ENCODE measurements around the gene ZNF346. TPM values are rescaled to one million over a fixed set of nuclear protein-coding genes. Genes with fewer than 3 reads are reported as not detected.
"Not testable (repeated sequence)": the region's sequence is repeated elsewhere in the genome, so short reads cannot be mapped to it uniquely, and the experiment has no call there.

ZNF346 gene
- 20.2 and 31.0 TPM in 2 replicates for total RNA-seq (ENCODE audit: low replicate concordance)
- long read RNA-seq, transcript ZNF346-201 (7 exons, 2,314 nt), result major isoform, 23 of 38 reads
- long read RNA-seq, partial matches to known transcripts, result 1 of 38 reads
- long read RNA-seq, other reads (novel, unspliced or antisense), result 13 of 38 reads

DNA sequence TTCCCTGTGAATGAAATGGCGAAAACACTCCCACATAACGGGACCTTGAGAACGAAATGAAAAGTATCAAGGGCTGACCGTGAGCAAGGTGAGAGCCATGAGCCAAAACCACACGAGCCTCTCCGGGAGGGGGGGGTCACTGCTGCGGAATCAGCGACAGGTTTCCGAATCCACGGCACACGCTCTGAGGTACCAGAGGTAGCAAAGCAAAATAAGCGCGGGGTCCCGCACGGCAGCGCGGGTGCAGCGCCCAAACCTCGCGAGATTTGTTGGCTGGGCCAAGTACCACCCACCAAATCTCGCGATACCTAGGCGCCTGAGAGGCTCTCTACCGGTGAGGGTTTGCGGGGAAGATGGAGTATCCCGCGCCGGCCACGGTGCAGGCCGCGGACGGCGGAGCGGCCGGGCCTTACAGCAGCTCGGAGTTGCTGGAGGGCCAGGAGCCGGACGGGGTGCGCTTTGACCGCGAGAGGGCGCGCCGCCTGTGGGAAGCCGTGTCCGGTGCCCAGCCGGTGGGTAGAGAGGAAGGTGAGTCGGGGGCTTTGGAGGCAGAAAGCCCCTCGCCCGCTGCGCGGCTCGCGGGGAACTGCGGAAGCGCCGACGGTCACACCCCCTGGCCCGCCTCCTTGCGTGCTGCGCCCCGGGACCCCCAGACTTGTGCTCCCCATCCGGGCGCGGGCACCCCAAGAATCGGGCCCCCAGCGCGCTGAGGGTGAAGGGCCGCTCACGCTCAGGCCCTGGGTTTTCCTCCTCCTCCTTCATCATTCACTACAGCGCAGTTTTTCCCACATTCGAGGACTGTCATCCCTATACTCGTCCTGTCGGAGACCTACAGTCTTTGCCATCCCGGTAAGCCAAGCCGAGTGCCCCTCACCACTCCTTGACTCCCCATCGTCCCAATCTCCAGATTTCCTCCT, at the start of gene ZNF346:
ZNF346 (plus strand) TSS at position 311 of the 917 bp plus-strand sequence; CDS start at position 354, 43 bp downstream.
- TF ChIP-seq, protein P1, sequence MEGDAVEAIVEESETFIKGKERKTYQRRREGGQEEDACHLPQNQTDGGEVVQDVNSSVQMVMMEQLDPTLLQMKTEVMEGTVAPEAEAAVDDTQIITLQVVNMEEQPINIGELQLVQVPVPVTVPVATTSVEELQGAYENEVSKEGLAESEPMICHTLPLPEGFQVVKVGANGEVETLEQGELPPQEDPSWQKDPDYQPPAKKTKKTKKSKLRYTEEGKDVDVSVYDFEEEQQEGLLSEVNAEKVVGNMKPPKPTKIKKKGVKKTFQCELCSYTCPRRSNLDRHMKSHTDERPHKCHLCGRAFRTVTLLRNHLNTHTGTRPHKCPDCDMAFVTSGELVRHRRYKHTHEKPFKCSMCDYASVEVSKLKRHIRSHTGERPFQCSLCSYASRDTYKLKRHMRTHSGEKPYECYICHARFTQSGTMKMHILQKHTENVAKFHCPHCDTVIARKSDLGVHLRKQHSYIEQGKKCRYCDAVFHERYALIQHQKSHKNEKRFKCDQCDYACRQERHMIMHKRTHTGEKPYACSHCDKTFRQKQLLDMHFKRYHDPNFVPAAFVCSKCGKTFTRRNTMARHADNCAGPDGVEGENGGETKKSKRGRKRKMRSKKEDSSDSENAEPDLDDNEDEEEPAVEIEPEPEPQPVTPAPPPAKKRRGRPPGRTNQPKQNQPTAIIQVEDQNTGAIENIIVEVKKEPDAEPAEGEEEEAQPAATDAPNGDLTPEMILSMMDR (conservative IDR thresholded peaks at IDR 0.05), result peak; percentile 72
- no peaks in the 10 kb centered on the region for H3K27me3 Mint-ChIP-seq
- H3K27ac Mint-ChIP-seq, result peak within 1 kb of the TSS; percentile 94

GRCh38 chr5:176979669-176980068, 42.8 kb upstream of the ZNF346 start:
- no peak overlapping the region for H3K4me3 Mint-ChIP-seq
- DNase-seq (ENCODE audit: extremely low spot score, unreplicated experiment), result no peak
- TF ChIP-seq, protein P1 (conservative IDR thresholded peaks at IDR 0.05), result no peak
- no peaks in the 10 kb centered on the region for H3K9me3 Mint-ChIP-seq
- no peaks in the 10 kb centered on the region for H3K4me1 Mint-ChIP-seq (ENCODE audit: unreplicated experiment)
- H3K36me3 Mint-ChIP-seq, result peaks cover 25% of the 10 kb centered on the region
- no peak overlapping the region for H3K27ac Mint-ChIP-seq
- H3K27me3 Mint-ChIP-seq, result no peaks in the 10 kb centered on the region

More for the DNA sequence above, at the start of gene ZNF346:
- H3K4me3 Mint-ChIP-seq, result peak within 1 kb of the TSS; percentile 99
- peaks cover 21% of the 10 kb centered on the region for H3K4me1 Mint-ChIP-seq (ENCODE audit: unreplicated experiment)
- peak; percentile 94 for DNase-seq (ENCODE audit: extremely low spot score, unreplicated experiment)
- H3K36me3 Mint-ChIP-seq, result peaks cover 16% of the 10 kb centered on the region
- H3K9me3 Mint-ChIP-seq, result no peaks in the 10 kb centered on the region

GRCh38 chr5:176980818-176981217, 41.7 kb upstream of the ZNF346 start:
- no peak for DNase-seq (ENCODE audit: extremely low spot score, unreplicated experiment)
- Mint-ChIP-seq H3K27ac (no peak overlapping the region), H3K4me3 (no peak overlapping the region), H3K4me1 (ENCODE audit: unreplicated experiment) (no peaks in the 10 kb centered on the region), H3K9me3 (no peaks in the 10 kb centered on the region), H3K36me3 (peaks cover 20% of the 10 kb centered on the region), H3K27me3 (no peaks in the 10 kb centered on the region)
- TF ChIP-seq, protein P1 (conservative IDR thresholded peaks at IDR 0.05), result no peak

GRCh38 chr5:176983112-176983511, 39.4 kb upstream of the ZNF346 start:
- not testable (repeated sequence) for H3K4me1 Mint-ChIP-seq (ENCODE audit: unreplicated experiment); DNase-seq (ENCODE audit: extremely low spot score, unreplicated experiment); H3K27ac Mint-ChIP-seq; H3K9me3 Mint-ChIP-seq; H3K27me3 Mint-ChIP-seq; H3K4me3 Mint-ChIP-seq
- H3K36me3 Mint-ChIP-seq, result peaks cover 20% of the 10 kb centered on the region

- not testable (repeated sequence) for H3K27ac Mint-ChIP-seq; H3K9me3 Mint-ChIP-seq; H3K27me3 Mint-ChIP-seq; H3K4me3 Mint-ChIP-seq; H3K4me1 Mint-ChIP-seq (ENCODE audit: unreplicated experiment); DNase-seq (ENCODE audit: extremely low spot score, unreplicated experiment)
- H3K36me3 Mint-ChIP-seq, result peaks cover 24% of the 10 kb centered on the region
Measured at GRCh38 chr5:176983593-176983992, 38.9 kb upstream of the ZNF346 start.

DNA sequence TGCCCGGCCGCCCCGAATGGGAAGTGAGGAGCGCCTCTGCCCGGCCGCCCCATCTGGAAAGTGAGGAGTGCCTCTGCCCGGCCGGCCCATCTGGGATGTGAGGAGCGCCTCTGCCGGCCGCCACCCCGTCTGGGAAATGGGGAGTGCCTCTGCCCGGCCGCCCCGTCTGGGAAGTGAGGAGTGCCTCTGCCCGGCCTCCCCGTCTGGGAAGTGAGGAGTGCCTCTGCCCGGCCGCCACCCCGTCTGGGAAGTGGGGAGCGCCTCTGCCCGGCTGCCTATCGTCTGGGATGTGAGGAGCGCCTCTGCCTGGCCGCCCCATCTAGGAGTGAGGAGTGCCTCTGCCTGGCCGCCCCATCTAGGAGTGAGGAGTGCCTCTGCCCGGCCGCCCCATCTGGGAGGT, 38.3 kb upstream of the ZNF346 start:
- not testable (repeated sequence) for H3K27me3 Mint-ChIP-seq; H3K4me1 Mint-ChIP-seq (ENCODE audit: unreplicated experiment); H3K9me3 Mint-ChIP-seq; H3K27ac Mint-ChIP-seq; H3K4me3 Mint-ChIP-seq; DNase-seq (ENCODE audit: extremely low spot score, unreplicated experiment)
- H3K36me3 Mint-ChIP-seq, result peaks cover 19% of the 10 kb centered on the region

DNA sequence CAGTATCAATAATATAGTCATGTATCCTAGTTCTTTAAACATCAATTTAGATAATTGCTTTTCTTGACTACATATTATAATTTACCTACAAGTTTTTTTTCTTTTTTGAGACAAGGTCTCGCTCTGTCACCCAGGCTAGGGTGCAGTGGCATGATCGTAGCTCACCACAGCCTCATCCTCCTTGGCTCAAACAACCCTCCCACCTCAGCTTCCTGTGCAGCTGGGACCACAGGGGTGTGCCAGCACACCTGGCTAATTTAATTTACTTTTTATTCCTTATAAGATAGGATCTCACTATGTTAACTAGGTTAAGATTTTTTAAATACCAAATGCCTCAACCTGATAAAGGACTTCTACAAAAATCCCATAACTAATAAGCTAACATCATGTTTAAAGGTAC, 37.0 kb upstream of the ZNF346 start:
- H3K27ac Mint-ChIP-seq, result no peak overlapping the region
- no peaks in the 10 kb centered on the region for H3K27me3 Mint-ChIP-seq
- DNase-seq (ENCODE audit: extremely low spot score, unreplicated experiment), result no peak
- TF ChIP-seq, protein P1 (conservative IDR thresholded peaks at IDR 0.05), result no peak
- peaks cover 10% of the 10 kb centered on the region for H3K36me3 Mint-ChIP-seq
- peaks cover 3% of the 10 kb centered on the region for H3K9me3 Mint-ChIP-seq
- H3K4me1 Mint-ChIP-seq (ENCODE audit: unreplicated experiment), result no peaks in the 10 kb centered on the region
- H3K4me3 Mint-ChIP-seq, result no peak overlapping the region
